Liver (tissue), 9 donors: ENCODE measurements around the gene GLIS1. TPM values are rescaled to one million over a fixed set of nuclear protein-coding genes. Genes with fewer than 3 reads are reported as not detected.

ENCODE experiments used
- DNase-seq: peaks from one replicate; pipeline ENCODE4 v3.0.0-alpha.2; 2017; ENCODE audit warnings: low spot score
- H3K27ac ChIP-seq, 2 donors: one replicate each; pipeline ENCODE4 v1.7.0; 2013; ENCODE audit warnings: inconsistent platforms in 2 of 2, low read length in 2 of 2, control low read depth in 1 of 2, low read depth in 1 of 2, mild to moderate bottlenecking in 1 of 2
- H3K27me3 ChIP-seq, 4 donors: one replicate each; pipeline versions ENCODE4 v1.6.1 to v1.7.0; 2013; ENCODE audit warnings: low read length in 3 of 4, inconsistent platforms in 1 of 4, mild to moderate bottlenecking in 1 of 4, moderate library complexity in 1 of 4; ENCODE audit not compliant: control insufficient read depth in 4 of 4, insufficient read depth in 4 of 4
- H3K36me3 ChIP-seq, 4 donors: one replicate each; pipeline versions ENCODE4 v1.6.1 to v1.7.0; 2013; ENCODE audit warnings: low read length in 3 of 4, mild to moderate bottlenecking in 3 of 4, low read depth in 1 of 4, moderate library complexity in 1 of 4; ENCODE audit not compliant: control insufficient read depth in 4 of 4, insufficient read depth in 3 of 4
- H3K4me1 ChIP-seq, 4 donors: one replicate each; pipeline versions ENCODE4 v1.6.1 to v1.7.0; 2013; ENCODE audit warnings: low read length in 3 of 4, mild to moderate bottlenecking in 3 of 4, moderate library complexity in 1 of 4; ENCODE audit not compliant: control insufficient read depth in 4 of 4, insufficient read depth in 4 of 4
- H3K4me3 ChIP-seq, 3 donors: one replicate each; pipeline versions ENCODE4 v1.6.1 to v1.7.0; 2013; ENCODE audit warnings: low read length in 3 of 3, control low read depth in 1 of 3, low read depth in 1 of 3, mild to moderate bottlenecking in 1 of 3
- H3K9ac ChIP-seq, 2 donors: one replicate each; pipeline ENCODE4 v1.7.0; 2013; ENCODE audit warnings: low read length in 2 of 2, mild to moderate bottlenecking in 2 of 2, moderate library complexity in 2 of 2, control low read depth in 1 of 2, low read depth in 1 of 2
- H3K9me3 ChIP-seq, 4 donors: one replicate each; pipeline versions ENCODE4 v1.6.1 to v1.7.0; 2013; ENCODE audit warnings: low read length in 3 of 4; ENCODE audit not compliant: control insufficient read depth in 4 of 4
- EGR1 ChIP-seq, 2 donors: IDR thresholded peaks; 2 replicates each; pipeline ENCODE4 v1.6.1; 2016 to 2018; ENCODE audit warnings: antibody characterized with exemption in 2 of 2, low read depth in 2 of 2
- FOXA1 ChIP-seq: IDR thresholded peaks from 2 replicates; pipeline ENCODE4 v1.6.1; 2016; ENCODE audit warnings: antibody characterized with exemption
- GABPA ChIP-seq, 2 donors: IDR thresholded peaks in 1 of 2; conservative IDR thresholded peaks in 1 of 2; 2 replicates each; pipeline ENCODE4 v1.6.1; 2016; ENCODE audit warnings: antibody characterized with exemption in 2 of 2, mild to moderate bottlenecking in 1 of 2, moderate library complexity in 1 of 2
- RAD21 ChIP-seq, 2 donors: IDR thresholded peaks; 2 replicates each; pipeline ENCODE4 v1.6.1; 2016; ENCODE audit warnings: antibody characterized with exemption in 2 of 2, mild to moderate bottlenecking in 2 of 2
- RXRA ChIP-seq, 2 donors: IDR thresholded peaks; 2 replicates each; pipeline ENCODE4 v1.6.1; 2017 to 2018; ENCODE audit warnings: antibody characterized with exemption in 2 of 2, mild to moderate bottlenecking in 1 of 2
- SP1 ChIP-seq: IDR thresholded peaks from 2 replicates; pipeline ENCODE4 v1.6.1; 2018; ENCODE audit warnings: antibody characterized with exemption, mild to moderate bottlenecking
- YY1 ChIP-seq: IDR thresholded peaks from 2 replicates; pipeline ENCODE4 v1.6.1; 2016; ENCODE audit warnings: antibody characterized with exemption, mild to moderate bottlenecking
- WGBS: extraction: QIAGEN DNeasy Blood & Tissue Kit; methylation state at CpG from one replicate; pipeline ENCODE4 v1.1.7; 2013; 5-methylcytosine and 5-hydroxymethylcytosine counted together
- polyA plus RNA-seq, 2 donors: library from polyadenylated mRNA; stranded (reverse) in 1 of 2; unstranded in 1 of 2; fragments of 200-250 nt in 1 of 2; fragments of >200 nt in 1 of 2; fragmentation: Nextera tagmentation in 1 of 2; extraction: Ambion mirVana in 1 of 2; gene quantifications; one replicate each; pipeline versions ENCODE4 v1.2.1 to v1.2.3, GENCODE V29; 2013 to 2015
- total RNA-seq, 2 donors: library from RNA; depleted of rRNA; stranded (reverse); fragments of >200 nt; gene quantifications; one replicate each; pipeline ENCODE4 v1.2.3, GENCODE V29; 2014
- TF ChIP-seq, protein P1 (sequence below): fragments of 150-350 bp; IDR thresholded peaks from 2 replicates; pipeline ENCODE4 v1.5.1; 2017; ENCODE audit warnings: improper control_type of control experiment, low read depth, low read length; ENCODE audit not compliant: missing input control
- TF ChIP-seq, protein P2 (sequence below): IDR thresholded peaks from 2 replicates; pipeline ENCODE4 v1.6.1; 2016; ENCODE audit warnings: antibody characterized with exemption
- TF ChIP-seq, protein P3 (sequence below): IDR thresholded peaks from 2 replicates; pipeline ENCODE4 v1.6.1; 2016; ENCODE audit warnings: antibody characterized with exemption
- donor health status: healthy.
- donor health status: healthy.
- donor health status: healthy.
- donor health status: healthy.
- donor health status: healthy.

GLIS1 gene
- total and polyA plus RNA-seq, 4 donors: under 0.01 to 0.05 TPM; not detected in 2

DNA sequence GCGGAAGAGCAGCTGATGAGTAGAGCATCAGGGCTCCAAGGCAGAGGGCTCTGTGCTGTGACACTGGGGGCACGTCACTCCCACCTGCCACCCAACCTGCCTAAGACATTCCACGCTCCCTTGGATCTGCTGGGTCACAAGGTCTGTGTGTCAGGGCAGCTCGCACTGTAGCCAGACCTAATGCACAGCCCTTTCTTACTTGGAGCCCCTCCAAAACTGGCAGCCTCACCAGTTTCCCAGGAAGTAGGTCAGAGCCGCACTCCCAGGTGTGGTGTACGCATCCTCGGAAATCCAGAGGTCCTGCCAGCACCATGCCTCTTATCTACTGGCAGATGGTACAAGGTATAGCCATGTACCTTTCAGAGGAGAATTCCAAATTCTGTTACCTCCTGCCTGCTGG, 257.5 kb downstream of the GLIS1 start:
- DNase-seq: no peak
- no peak overlapping the region for H3K9ac ChIP-seq
- H3K4me3 ChIP-seq: no peak overlapping the region
- TF ChIP-seq SP1 (no peak), YY1 (no peak)
- TF ChIP-seq, protein P1, sequence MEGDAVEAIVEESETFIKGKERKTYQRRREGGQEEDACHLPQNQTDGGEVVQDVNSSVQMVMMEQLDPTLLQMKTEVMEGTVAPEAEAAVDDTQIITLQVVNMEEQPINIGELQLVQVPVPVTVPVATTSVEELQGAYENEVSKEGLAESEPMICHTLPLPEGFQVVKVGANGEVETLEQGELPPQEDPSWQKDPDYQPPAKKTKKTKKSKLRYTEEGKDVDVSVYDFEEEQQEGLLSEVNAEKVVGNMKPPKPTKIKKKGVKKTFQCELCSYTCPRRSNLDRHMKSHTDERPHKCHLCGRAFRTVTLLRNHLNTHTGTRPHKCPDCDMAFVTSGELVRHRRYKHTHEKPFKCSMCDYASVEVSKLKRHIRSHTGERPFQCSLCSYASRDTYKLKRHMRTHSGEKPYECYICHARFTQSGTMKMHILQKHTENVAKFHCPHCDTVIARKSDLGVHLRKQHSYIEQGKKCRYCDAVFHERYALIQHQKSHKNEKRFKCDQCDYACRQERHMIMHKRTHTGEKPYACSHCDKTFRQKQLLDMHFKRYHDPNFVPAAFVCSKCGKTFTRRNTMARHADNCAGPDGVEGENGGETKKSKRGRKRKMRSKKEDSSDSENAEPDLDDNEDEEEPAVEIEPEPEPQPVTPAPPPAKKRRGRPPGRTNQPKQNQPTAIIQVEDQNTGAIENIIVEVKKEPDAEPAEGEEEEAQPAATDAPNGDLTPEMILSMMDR: no peak
- peaks cover 0 to 2% (median 0%) of the 10 kb centered on the region in 4 donors for H3K9me3 ChIP-seq
- peaks cover 0 to 6% (median under 1%) of the 10 kb centered on the region in 4 donors for H3K27me3 ChIP-seq
- no peak overlapping the region for H3K27ac ChIP-seq
- H3K36me3 ChIP-seq: no peaks in the 10 kb centered on the region
- WGBS: 88% methylated on average over 7 of the region's 7 CpGs
- H3K4me1 ChIP-seq: no peaks in the 10 kb centered on the region

DNA sequence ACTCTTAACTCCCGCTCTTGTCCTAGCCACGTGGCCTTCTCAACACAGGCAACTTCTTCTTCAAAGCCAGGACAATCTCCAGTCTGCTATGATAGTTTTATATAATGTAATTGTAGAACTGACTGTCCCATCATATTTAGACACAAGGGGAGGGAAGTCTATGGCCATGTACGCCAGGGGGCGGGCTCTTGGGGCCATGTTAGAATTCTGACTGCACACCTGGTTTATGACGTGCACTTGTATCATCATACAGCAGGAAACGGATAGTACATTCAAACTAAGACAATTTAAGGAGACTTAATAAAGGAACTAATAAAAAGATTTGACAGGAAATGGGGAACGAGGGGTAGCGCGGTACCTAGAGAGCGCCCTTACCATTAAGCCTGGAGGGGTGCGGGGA, 258.3 kb downstream of the GLIS1 start:
- H3K27ac ChIP-seq: no peak overlapping the region
- H3K9ac ChIP-seq: no peak overlapping the region
- no peaks in the 10 kb centered on the region for H3K36me3 ChIP-seq
- TF ChIP-seq, protein P1: no peak
- TF ChIP-seq RAD21 (IDR thresholded peaks at IDR 0.05) (no peak), SP1 (no peak), EGR1 (IDR thresholded peaks at IDR 0.05; ENCODE audit: low read depth in 2 of 2) (no peak), YY1 (no peak), FOXA1 (no peak), GABPA (IDR thresholded peaks at IDR 0.05 in 1 of 2, conservative IDR thresholded peaks at IDR 0.05 in 1 of 2) (no peak)
- TF ChIP-seq, protein P2, sequence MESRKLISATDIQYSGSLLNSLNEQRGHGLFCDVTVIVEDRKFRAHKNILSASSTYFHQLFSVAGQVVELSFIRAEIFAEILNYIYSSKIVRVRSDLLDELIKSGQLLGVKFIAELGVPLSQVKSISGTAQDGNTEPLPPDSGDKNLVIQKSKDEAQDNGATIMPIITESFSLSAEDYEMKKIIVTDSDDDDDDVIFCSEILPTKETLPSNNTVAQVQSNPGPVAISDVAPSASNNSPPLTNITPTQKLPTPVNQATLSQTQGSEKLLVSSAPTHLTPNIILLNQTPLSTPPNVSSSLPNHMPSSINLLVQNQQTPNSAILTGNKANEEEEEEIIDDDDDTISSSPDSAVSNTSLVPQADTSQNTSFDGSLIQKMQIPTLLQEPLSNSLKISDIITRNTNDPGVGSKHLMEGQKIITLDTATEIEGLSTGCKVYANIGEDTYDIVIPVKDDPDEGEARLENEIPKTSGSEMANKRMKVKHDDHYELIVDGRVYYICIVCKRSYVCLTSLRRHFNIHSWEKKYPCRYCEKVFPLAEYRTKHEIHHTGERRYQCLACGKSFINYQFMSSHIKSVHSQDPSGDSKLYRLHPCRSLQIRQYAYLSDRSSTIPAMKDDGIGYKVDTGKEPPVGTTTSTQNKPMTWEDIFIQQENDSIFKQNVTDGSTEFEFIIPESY: no peak
- TF ChIP-seq, protein P3, sequence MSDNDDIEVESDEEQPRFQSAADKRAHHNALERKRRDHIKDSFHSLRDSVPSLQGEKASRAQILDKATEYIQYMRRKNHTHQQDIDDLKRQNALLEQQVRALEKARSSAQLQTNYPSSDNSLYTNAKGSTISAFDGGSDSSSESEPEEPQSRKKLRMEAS: no peak
- H3K4me1 ChIP-seq: no peaks in the 10 kb centered on the region
- peaks cover 0 to 2% (median 0%) of the 10 kb centered on the region in 4 donors for H3K9me3 ChIP-seq
- H3K4me3 ChIP-seq: no peak overlapping the region
- DNase-seq: no peak
- WGBS: 92% methylated on average over 11 of the region's 11 CpGs
- H3K27me3 ChIP-seq: peaks cover 0 to 3% (median under 1%) of the 10 kb centered on the region in 4 donors

DNA sequence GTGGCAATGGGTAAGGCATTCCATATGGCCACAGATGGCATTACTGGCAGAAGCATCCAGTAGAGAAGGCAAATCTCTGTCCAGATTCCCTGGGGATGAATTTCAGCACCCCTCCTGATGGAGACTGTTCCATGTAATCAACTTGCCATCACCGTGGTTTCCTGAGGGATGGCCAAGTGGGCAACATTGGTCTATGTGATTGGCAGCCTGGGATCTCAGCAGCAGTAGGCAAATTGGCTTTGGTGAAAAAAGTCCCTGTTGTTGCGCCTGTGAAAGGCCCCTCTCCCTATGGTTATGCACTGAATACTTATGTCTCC, 260.5 kb downstream of the GLIS1 start:
- H3K4me1 ChIP-seq: no peaks in the 10 kb centered on the region
- no peak overlapping the region for H3K9ac ChIP-seq
- no peak overlapping the region for H3K27ac ChIP-seq
- WGBS: 91% methylated on average over 2 of the region's 2 CpGs
- no peaks in the 10 kb centered on the region for H3K36me3 ChIP-seq
- H3K4me3 ChIP-seq: no peak overlapping the region
- TF ChIP-seq RXRA (IDR thresholded peaks at IDR 0.05): no peak
- no peak for DNase-seq
- H3K9me3 ChIP-seq: peaks cover 0 to 2% (median 0%) of the 10 kb centered on the region in 4 donors
- H3K27me3 ChIP-seq: peaks cover 0 to 2% (median 0%) of the 10 kb centered on the region in 4 donors
